ENCODE results near the gene TNFSF10.
"Not testable (repeated sequence)": the region's sequence is repeated elsewhere in the genome, so short reads cannot be mapped to it uniquely, and the experiment has no call there.

TNFSF10 gene

DNA sequence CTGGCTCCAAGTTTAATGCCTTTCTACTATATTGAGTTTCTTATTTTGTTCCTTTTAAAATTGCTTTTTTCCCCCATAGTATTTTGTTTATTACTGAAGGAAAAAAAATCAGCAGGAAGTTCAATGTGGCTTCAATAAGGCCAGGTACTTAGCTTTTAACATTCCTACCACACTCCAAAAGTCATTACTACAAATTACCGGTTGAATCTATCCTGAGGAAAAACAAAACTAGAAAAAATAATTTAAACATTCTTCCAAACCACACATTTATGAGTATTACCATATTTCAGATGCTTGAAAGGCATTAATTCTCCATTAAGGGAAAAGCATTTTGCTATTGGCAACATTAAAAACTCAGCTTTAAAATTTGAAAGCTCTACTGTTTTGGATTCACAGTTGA lies 20.2 kb upstream of the TNFSF10 start:
- no peak for DNase-seq

DNA sequence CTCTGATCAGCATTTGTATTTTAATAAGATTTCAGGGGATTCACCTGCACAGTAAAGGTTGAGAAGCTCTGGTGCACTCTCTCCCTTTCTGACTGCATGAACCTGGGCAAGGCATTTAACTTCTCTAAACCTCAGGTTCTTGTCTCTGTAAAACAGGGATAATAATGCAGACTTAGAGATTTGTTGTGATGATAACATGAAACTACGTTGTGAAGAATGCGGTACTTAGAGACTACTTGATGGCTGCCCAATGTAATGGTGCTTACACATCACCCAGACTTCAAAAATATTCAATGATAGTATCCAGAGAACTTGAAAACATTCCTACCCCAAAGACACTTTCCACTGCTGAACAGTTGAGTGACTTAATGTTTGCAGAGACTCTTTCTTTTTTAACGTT lies 19.8 kb upstream of the TNFSF10 start:
- no peak for DNase-seq

DNA sequence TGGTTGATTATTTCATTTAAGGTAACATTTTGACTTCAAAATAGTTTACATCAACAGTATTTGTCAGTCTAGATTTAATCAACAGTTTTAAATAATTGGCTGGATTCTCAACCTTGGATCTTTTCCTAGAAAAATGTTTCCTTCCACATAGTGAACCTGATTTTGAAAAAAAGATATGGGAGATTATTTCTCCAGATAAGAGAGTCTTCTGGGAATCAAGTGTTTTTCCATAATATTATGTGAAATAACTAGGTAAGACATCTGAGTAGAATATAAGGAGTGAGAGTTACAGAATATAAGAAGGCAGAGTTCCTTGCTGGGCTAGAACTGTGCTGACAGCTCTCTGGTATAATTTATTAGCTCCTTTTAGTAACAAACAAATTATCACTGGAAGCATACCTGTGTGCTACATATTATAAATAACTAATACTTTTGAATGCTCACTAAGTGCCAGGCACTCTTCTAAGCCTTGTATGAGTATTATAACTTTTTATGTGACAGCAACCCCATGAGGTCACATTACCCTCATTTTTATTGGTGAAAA lies 18.8 kb upstream of the TNFSF10 start:
- no peak for DNase-seq

DNA sequence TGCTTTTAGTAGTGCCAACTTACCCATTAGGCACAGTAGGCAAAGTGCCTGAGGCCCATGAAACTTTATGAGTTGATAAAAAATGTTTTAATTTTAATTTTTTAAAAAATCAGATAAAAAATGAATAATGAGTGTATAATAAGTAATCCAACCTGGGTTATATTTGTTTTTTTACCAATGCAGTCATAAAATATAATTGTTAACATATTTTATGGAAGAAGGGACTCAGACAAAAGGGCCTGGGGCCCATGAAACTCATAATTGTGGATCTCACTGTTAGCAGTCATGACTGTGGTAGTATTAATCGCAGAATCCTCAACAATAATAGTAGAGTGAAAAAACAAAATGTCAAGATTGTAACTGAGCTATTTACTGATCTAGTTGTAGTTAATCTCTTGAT lies 16.8 kb upstream of the TNFSF10 start:
- no peak for DNase-seq

DNA sequence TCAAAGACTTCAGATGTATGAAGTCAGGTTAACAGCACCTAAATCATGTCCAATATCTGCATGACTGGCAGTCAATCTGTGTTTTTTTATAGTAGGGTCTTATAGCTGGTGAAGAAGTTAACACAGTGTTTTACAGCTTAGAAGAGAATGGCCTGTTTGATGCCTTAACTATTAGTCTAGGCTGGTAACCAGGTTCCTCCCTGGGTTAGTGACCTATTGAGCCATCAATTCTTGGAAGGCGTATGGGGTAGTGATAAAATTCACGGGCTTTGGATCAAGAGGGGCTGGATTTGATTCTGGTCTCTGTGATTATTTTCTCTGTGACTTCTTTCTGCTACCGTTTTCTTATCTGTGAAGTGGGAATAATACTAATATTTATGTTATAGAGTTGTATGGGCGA lies 16.0 kb upstream of the TNFSF10 start:
- no peak for DNase-seq

DNA sequence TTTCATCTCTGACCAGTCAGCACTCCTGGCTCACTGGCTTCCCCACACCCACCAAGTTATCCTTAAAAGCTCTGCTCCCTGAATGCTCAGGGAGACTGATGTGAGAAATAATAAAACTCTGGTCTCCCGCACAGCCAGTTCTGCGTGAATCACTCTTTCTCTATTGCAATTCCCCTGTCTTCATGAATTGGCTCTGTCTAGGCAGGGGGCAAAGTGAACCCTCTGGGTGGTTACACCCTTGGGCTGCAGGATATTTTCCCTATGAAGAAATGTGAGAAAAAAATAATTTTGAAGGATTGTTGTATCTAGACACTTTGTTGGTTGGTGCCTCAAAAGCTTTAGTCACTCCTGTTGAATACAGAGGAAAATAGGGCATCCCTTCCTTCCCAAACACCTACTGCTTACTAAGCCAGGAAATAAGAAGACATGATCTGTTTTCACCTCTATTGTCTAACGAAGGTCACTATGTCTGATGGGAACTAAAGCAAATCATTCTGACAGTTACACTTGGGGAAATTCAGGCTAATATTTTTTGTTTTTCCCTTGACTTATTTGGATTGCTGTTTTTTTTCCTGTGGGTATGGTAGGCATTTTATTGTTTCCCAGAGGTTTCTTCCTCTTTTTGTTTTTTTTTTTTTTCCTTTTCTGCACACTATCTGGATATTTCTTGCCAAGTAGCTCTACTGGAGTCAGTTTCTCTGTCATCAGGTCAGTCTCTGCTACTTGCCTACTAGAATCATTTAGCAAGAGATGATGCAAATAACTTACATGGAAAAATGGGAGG lies 15.3 kb upstream of the TNFSF10 start:
- no peak for DNase-seq

DNA sequence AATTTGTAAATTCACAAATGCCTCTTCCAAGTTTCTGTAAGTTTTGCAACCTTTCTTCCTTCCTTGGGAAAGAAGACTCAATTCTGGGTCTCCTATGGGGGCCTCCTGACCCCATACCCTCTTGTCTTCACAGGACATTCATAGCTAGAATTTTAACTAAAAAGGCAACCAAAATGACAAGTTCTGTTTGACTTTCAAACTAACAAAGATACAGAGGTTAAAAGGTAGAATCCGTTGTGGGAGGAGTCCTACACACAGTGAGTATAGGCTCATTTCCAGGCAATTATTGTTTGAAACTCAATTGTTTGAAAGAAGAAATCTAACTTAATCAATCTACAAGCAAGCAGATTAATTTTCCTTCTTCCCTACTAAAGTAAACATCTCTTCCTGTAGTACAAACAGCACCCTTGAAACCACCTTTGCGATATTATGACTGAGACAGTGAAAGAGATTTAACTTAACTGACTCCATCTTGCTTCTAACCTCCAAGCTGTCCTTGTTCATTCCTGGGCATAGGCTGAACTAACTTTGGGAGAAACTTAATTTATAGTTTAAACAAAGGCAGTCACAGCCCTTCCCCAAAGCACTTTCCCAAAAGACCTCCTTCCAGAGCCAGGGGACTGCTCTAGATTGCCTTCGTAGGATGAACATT lies 14.4 kb upstream of the TNFSF10 start:
- no peak for DNase-seq

DNA sequence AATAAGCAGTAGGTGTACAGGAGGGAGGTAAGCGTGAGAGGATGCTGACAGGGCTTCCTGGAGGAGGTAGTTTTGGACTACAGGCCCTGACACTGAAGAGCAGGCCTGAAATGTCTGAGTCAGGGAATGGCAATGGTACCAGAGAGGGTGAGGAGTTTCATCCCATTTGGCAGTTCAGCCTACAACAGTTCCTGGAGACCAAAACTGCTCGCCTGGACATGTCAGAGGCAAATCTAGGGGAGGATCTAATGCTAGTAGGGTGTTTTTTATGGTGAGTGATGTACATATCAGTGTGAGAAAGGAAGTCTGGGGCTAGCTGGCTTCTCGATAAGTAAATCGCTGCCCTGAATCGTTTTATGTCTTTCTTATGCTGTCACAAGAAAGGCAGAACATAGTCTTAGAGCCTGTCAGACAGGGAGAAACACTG lies 13.8 kb upstream of the TNFSF10 start:
- DNase-seq, result no peak

DNA sequence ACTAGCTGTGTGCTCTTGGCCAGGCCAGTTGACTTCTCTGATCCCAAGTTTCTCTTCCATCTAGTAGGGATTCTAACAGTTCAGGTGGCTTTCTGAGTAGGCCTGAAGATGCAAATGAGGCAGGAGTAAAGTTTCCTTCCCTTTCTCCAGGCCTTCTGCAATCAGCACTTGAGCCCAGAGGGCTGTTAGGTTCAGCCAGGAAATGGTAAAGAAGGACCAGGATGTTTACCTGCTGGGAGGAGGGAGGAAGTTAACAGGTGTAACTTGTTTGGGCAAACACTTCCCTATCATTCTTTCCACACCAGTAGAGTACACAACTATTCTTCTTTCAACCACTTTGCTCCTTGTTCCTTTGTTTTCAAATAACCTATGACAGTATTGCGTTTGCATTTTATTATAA lies 13.3 kb upstream of the TNFSF10 start:
- no peak for DNase-seq

DNA sequence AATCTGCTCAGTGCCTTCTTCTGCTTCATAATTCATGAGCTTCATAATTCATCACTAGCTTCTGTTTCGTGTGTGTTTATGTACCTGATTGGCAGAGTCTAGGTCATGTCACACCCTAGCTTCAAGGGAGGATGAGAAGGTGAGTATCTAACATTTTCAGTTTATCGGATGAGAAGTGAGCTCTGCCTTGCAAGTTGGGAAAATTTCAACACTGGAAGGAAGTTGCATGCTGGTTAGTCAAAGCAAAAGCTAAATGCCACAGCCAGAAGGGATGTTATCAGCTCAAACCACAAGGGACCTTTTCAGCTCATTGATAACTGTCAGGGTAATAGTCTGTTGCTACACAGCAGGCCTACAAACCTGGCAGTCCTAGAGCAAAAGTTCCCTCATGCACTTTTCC lies 7.3 kb upstream of the TNFSF10 start:
- no peak for DNase-seq

DNA sequence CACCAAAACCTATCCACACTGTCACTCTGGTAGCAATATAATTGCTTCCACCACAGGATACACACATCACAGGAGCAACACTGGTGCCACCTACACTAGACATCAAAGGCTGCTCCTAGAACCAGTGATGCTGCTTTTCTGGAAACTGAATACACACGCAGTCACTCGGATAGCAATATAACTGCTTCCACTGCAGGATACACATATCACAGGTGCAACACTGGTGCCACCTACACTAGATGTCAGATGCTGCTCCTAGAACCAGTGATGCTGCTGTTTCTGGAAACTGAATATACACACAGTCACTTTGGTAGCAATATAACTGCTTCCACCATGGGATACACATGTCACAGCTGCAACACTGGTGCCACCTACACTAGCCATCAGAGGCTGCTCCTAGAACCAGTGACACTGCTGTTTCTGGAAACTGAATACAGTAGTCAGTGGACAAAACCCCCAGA lies 6.9 kb upstream of the TNFSF10 start:
- no peak for DNase-seq

DNA sequence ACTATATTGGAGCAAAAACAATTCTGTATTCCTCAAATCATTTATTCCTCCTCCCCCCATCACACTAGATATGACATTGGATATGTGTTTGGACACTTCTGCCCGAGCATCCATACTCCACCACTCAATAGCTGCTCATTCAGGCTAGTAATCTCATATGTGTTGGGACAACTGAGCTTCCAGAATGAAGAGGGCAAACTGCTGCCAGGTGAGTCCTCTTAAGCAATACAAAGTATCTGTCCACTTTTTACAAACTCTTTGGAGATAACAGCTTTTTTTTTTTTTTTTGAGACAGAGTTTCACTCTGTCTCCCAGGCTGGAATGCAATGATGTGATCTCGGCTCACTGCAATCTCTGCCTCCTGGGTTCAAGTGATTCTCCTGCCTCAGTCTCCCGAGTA lies 5.4 kb upstream of the TNFSF10 start:
- no peak for DNase-seq

DNA sequence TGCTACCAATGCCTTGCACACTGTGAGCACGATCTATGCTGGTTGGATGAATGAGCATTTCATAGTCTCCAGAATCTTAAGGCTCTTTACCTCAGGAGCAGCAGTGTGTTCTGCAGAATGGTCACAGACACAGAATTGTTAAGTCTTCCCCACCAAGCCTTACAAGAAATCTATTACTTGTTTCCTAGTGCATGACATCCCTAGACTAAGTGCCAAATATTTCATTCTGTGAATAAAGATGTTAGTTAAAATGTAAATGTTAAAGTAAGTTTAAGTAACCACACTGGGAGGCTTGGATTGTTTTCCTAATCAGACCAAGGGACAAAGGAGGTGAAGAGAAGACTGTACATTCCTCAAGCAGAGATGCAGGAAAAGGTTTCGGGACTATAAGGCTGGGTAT lies 4.1 kb upstream of the TNFSF10 start:
- DNase-seq, result no peak

DNA sequence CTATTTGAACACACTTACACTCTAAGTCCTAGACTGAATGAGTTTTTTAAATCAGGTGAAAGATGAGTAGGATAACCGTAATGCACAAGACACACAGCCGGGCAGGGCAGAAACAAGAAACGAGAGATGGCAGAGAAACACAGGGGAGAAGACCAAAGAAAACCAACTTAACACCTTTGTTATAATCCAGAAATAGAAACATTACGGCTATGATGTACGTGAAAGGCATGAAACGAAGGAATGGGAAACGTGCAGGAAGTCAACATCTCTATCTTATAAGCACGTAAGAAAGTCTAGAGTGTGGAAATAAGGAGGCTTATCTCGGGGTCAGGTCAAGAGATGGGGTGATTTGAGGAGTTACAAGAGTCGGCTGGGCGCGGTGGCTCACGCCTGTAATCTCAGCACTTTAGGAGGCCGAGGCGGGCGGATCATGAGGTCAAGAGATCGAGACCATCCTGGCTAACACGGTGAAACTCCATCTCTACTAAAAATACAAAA lies 1.9 kb upstream of the TNFSF10 start:
- DNase-seq, result no peak

DNA sequence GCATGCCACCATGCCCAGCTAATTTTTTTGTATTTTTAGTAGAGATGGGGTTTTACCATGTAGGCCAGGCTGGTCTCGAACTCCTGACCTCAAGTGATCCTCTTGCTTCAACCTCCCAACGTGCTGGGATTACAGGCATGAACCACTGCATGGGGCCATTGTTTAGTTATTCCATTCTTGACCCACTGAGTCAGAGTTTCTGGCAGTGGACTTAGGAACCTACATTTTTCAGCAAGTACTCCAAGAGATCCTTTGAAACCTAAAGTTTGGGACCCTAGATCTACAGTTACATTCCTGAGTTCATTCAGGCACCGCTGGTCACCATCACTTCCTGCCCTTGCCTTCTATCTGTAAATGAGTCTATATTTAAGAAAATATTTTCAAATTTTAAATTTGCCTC lies 1.4 kb upstream of the TNFSF10 start:
- DNase-seq, result no peak

DNA sequence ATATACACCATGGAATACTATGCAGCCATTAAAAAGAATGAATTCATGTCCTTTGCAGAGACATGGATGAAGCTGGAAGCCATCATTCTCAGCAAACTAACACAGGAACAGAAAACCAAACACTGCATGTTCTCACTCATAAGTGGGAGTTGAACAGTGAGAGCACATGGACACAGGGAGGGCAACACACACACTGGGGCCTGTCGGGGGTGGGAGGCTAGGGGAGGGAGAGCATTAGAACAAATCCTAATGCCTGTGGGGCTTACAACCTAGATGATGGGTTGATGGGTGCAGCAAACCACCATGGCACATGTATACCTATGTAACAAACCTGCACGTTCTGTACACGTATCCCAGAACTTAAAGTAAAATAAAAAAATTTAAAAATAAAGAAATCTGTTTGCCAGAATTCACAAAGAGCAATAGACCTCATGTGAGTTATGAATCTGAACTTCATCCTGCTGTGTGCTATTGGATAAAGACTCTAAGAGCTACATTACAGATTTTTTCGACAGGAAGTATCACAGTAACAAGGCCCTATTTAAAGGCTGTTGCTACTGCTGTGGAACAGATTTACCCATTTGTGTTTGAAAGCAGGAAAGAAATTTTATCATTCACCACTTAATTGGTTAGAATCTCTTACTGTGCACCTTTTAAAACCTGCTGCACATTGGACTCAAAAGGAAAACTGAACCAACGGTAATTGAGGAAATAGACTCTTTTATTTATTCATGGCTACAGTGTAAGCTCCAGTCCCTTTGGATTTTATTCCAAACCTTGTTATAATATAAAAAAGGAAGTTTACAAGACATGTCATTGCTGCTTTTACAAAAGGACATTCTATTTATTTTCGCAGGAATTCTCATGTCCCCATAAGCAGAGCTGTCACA lies 1.1 kb downstream of the TNFSF10 start:
- DNase-seq, result not testable (repeated sequence)

DNA sequence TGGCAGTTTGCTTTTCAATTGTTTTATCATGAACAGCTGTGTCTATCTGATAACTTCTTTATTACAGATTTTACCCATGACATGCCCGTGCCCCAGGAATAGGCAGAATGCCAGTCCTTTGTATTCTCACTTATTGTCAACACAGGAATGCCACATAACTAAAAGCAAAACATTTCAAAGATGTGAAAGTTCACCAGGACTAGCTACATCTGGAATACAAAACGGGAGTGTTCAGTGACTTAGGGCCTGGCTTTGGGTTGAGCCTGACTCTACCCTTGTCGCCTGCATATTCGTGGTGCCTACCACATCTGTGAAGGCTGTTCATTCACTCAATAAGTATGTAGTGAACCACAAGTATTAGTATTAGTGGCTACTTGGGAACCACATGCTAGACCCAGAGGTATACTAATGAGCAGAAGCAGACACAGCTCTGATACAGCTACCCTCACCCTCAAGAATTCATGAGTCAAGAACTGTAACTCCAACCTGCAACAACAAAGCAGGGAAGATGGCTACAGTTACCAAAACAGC lies 2.9 kb downstream of the TNFSF10 start:
- no peak for DNase-seq

DNA sequence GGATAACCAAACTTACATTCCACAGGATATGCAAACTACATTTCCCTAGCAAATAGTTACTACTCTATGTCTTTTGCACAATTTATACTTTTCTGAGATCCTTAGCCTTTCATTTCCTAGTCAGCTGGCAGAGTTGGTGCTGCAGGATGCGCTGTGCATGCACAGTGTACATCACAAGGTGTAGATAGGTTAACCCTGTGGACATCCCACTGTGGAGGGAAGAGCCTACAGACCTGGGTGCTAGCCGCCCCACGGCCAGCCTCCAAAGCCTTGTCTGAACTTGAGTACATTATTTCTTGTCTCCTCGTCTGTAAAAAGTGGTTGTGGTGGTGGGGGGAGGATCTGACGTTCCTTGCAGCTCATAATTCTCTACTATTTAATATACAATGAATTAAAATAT lies 3.5 kb downstream of the TNFSF10 start:
- no peak for DNase-seq

DNA sequence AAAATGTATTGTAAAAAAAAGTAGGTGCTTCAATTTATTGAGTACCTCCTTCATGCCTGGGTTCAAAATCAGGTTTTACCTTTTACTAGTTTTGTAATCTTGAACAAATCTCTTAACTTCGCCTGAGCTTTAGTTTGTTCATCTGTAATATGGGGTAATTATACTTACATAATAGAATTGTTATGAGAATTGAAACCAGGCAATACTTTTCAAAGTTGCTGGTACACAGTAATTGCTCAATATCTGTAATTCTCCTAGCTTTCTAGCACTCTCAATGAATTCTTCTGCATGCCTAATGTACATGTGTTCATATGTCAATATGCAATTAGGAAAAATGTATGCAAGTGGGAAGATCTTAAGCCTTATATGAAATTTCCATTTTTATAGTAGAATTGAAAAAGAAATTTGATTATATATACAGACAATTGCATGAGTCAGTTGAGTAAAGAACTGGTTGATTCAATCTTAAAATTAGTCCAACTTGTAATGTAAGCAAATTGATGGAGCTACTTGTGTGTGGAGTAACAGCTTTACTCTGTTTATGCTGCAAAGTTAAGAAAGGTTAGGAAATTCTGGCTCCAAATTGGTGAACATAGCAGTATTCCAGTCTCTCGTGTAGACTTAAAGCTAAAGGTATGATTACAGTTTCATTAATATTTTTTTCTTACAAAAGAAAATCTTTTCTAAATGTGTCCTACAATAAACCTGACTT lies 4.1 kb downstream of the TNFSF10 start:
- no peak for DNase-seq

DNA sequence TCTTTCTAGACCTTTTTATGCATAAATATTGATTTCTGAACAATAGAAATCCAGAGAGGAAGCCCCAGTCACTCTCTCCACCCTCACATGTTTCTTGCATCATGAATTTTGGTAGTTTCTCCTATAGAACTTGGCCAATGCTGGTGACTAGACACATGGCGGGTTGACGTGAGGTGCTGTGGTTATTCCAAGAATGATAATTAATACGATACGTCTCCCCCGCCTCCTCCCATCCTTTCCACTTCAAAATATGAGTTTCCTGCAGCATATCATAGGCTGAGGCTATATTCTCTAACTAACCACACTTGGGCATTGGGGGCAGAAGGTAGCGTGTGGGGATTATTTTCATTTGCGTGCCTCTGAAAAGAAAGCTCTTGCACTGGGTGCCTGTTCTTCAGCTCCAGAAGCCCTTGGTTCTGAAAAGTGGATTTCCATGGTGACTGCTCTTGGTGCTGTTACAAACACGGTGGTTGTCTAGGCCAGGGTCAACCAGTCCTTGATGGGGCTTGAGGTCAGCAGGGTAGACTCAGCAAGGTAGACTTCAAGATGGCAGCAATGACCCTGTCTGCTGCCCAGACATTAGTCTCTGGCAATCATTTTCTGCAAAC lies 5.3 kb downstream of the TNFSF10 start:
- no peak for DNase-seq

DNA sequence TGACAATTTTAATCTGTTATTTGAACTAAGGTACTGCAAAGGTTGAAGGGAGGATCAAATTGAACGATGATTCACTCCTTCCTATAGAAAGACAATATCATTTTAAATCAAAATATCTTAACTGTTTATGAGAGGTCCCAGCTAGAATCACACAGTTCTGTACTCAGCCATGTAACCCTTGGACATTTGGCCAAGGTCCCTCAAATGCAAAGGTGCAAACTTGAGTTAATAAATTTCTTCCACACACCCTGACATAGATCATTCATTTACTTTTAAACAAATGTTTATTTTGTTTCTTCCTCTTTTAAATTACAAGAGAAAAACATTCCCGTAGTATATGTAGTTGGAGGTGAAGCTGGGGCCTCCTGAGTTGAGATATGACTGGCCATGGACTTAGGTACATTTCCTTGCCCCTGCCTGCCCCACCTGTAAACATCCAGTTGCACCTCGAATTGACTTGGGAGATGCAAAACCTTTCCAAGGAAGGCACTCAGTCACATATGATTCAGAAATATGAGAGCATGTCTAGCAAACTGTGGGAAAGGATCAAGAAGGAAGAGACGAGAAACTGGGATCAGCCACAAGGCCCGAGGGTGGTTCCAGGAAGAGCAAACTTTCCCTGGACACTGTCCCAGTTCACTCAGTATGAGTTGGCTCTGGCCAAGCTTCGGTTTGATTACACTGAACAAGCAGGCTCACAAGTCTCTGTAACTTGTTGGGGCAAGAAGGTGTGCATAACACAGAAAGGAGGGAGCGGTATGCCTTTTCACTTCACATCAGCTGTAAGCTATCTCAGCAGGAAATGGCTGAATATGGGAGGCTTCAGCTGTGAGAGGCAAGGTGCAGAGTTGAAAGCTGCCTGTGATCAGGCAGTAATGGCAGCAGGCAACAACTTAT lies 6.7 kb downstream of the TNFSF10 start:
- DNase-seq, result no peak

Data from stimulated activated CD4-positive, alpha-beta T cell treated with anti-CD3 and anti-CD28 coated beads, Interleukin-12 subunit alpha, Interleukin-12 subunit beta, amount 100 ng/mL, for 4 hours (primary cell).